Activated T-cell treated with anti-CD3 and anti-CD28 coated beads, Interleukin-2, amount 50 U/mL, for 24 hours (primary cell): Measurements from ENCODE around the gene SHISA4.

Source experiments
- DNase-seq: peaks from one replicate; pipeline ENCODE4 v3.0.0-alpha.2; 2020
- H3K27ac Mint-ChIP-seq: 2 replicates; pipeline ENCODE4 v1.8.0; 2020; ENCODE audit warnings: mild to moderate bottlenecking, mixed read lengths
- H3K27me3 Mint-ChIP-seq: 2 replicates; pipeline ENCODE4 v1.8.0; 2020; ENCODE audit warnings: mixed read lengths
- H3K36me3 Mint-ChIP-seq: 2 replicates; pipeline ENCODE4 v1.8.0; 2020; ENCODE audit warnings: low read depth, mixed read lengths
- H3K4me1 Mint-ChIP-seq: 2 replicates; pipeline ENCODE4 v1.8.0; 2020; ENCODE audit warnings: low read depth, mixed read lengths
- H3K4me3 Mint-ChIP-seq: 2 replicates; pipeline ENCODE4 v1.8.0; 2020; ENCODE audit warnings: mild to moderate bottlenecking, moderate library complexity, mixed read lengths
- H3K9me3 Mint-ChIP-seq: 2 replicates; pipeline ENCODE4 v1.8.0; 2020; ENCODE audit warnings: mixed read lengths

The SHISA4 gene

DNA sequence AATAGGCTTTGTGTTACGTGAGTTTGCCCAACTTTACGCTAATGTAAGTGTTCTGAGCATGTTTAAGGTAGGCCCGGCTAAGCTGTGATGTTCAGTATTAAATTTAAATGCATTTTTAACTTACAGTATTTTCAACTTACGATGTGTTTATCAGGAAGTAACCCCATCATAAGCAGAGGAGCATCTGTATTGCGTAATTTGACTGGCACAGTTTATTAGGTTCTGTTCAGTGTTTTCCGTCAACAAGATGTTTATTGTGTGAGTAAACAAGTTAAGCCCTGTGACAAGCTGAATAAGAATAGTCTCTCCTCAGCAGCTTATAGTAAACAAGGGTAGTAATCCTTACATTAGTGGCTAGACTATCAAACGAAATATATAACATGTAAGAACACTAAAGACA, 27.2 kb upstream of the SHISA4 start:
- H3K27me3 Mint-ChIP-seq: no peaks in the 10 kb centered on the region
- DNase-seq: no peak
- H3K9me3 Mint-ChIP-seq: no peaks in the 10 kb centered on the region
- no peak overlapping the region for H3K27ac Mint-ChIP-seq
- H3K36me3 Mint-ChIP-seq: peaks cover 88% of the 10 kb centered on the region
- no peaks in the 10 kb centered on the region for H3K4me1 Mint-ChIP-seq
- no peak overlapping the region for H3K4me3 Mint-ChIP-seq

- peaks cover 93% of the 10 kb centered on the region for H3K36me3 Mint-ChIP-seq
- DNase-seq: no peak
- no peaks in the 10 kb centered on the region for H3K4me1 Mint-ChIP-seq
- H3K9me3 Mint-ChIP-seq: no peaks in the 10 kb centered on the region
- H3K27me3 Mint-ChIP-seq: no peaks in the 10 kb centered on the region
- no peak overlapping the region for H3K4me3 Mint-ChIP-seq
- H3K27ac Mint-ChIP-seq: no peak overlapping the region
Observed at GRCh38 chr1:201870397-201870796, 18.3 kb upstream of the SHISA4 start.

DNA sequence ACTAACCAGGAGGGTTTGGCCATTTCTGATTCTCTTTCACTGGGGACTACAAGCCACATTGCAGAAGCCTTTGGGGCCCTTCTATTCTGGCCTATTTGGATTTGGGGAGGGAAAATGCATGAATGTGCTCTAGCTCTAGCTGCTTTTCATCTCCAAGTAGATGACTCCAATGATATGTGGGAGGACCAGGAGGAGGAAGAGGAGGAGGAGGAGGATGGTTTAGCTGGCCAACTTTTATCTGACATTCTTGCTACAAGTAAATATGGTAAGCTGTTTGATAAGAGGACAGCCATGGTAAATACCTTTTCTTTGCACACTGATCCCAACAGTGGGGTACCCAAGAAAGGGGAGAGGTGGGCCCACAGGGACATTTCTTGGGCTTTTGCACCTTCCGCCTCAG, 14.0 kb upstream of the SHISA4 start:
- Mint-ChIP-seq H3K36me3 (peaks cover 92% of the 10 kb centered on the region), H3K9me3 (no peaks in the 10 kb centered on the region), H3K27ac (no peak overlapping the region)

DNA sequence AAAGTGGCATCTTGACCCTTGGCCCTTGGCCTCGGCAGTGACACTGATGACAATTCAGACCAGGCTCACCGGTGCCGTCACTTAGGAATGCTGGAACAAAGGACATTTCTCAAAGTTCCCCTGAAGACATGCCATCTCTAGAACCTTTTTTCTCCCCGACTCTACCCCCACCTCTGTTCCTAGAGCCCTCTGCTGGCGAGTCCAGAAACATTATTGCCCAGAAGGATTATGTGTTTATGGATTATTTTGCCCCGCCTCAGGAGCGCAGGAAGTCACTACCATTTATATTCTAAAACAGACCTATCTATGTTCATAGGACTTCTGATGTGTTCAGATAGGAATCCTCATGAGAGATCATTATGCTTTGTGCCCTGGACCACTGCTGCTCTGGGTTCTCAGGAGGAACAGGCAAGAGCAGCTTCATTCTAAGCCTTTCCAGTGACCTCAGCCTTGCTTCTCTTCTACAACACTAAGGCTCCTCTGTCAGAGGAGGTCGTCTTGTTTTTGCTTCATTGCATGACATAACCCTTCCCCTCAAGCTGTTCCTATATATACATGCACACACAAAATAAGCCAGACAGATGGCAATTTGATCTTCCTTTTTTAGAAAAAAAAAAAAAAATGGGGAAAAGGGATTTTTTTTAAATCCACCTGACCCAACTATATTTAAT, 12.4 kb upstream of the SHISA4 start:
- H3K27me3 Mint-ChIP-seq: no peaks in the 10 kb centered on the region
- H3K4me3 Mint-ChIP-seq: no peak overlapping the region
- no peaks in the 10 kb centered on the region for H3K9me3 Mint-ChIP-seq
- no peak overlapping the region for H3K27ac Mint-ChIP-seq
- no peaks in the 10 kb centered on the region for H3K4me1 Mint-ChIP-seq
- peaks cover 77% of the 10 kb centered on the region for H3K36me3 Mint-ChIP-seq
- no peak for DNase-seq

More for the DNA sequence above, 14.0 kb upstream of the SHISA4 start:
- no peak overlapping the region for H3K4me3 Mint-ChIP-seq
- H3K27me3 Mint-ChIP-seq: no peaks in the 10 kb centered on the region
- no peak for DNase-seq
- H3K4me1 Mint-ChIP-seq: no peaks in the 10 kb centered on the region

DNA sequence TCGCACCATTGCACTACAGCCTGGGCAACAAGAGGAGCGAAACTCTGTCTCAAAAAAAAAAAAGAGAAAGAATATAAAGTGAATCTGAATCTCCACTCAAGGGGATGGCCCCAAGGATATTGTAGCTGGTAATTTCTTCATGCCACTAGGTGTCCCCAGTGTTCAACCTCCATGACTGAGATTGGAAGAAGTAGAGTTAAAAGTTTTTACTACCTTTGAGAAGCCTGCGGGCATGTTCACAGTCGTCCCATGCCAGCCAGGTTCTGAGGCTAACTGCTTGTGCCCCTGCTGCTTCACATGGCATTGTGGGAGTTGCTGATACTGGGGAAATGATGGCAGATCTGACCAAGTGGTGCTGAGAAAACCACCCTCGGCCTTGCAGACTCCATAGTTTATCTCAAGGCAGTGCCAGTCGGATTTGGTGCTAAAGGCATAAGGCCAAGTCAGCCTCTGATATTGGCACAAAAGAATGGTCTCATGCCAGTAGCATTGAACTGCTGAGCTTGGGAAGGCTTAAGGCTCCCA, 10.8 kb upstream of the SHISA4 start:
- DNase-seq: peak; percentile 35
- Mint-ChIP-seq H3K9me3 (no peaks in the 10 kb centered on the region), H3K4me1 (peaks cover 6% of the 10 kb centered on the region), H3K4me3 (no peak overlapping the region), H3K27me3 (no peaks in the 10 kb centered on the region), H3K36me3 (peaks cover 60% of the 10 kb centered on the region), H3K27ac (peak overlapping the region; percentile 47)

- DNase-seq: no peak
- Mint-ChIP-seq H3K9me3 (no peaks in the 10 kb centered on the region), H3K4me3 (no peak overlapping the region), H3K27me3 (no peaks in the 10 kb centered on the region), H3K4me1 (peaks cover 14% of the 10 kb centered on the region), H3K27ac (no peak overlapping the region), H3K36me3 (peaks cover 30% of the 10 kb centered on the region)
Observed at GRCh38 chr1:201880928-201881571, 7.6 kb upstream of the SHISA4 start.

- H3K27me3 Mint-ChIP-seq: peaks cover 2% of the 10 kb centered on the region
- H3K27ac Mint-ChIP-seq: no peak overlapping the region
- peaks cover 25% of the 10 kb centered on the region for H3K36me3 Mint-ChIP-seq
- H3K4me1 Mint-ChIP-seq: peaks cover 14% of the 10 kb centered on the region
- no peaks in the 10 kb centered on the region for H3K9me3 Mint-ChIP-seq
- no peak overlapping the region for H3K4me3 Mint-ChIP-seq
- no peak for DNase-seq
Observed at GRCh38 chr1:201881617-201882016, 7.1 kb upstream of the SHISA4 start.

GRCh38 chr1:201882665-201883132, 6.0 kb upstream of the SHISA4 start:
- Mint-ChIP-seq H3K27ac (no peak overlapping the region), H3K9me3 (no peaks in the 10 kb centered on the region), H3K27me3 (peaks cover 12% of the 10 kb centered on the region), H3K4me1 (peaks cover 14% of the 10 kb centered on the region), H3K36me3 (peaks cover 16% of the 10 kb centered on the region), H3K4me3 (no peak overlapping the region)
- DNase-seq: peak; percentile 16

DNA sequence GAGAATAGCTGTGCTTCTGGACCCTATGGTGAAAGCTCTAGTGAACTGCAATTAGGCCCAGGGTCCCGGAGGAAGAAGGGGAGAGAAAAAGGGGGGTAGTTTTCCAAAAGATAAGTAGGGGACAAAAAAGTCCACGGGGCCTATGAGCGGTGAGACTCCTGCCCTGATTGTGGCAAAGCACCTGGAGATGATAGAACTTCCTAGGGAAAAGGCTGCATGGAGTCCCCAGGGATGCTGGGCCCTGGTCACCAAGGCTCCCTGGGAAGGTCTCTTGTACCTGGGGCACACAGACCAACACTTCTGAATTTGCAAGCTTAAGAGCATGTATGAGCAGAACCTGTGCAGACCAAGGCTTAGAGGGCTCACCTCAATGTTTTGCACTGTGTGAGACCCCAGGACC, 5.4 kb upstream of the SHISA4 start:
- H3K4me3 Mint-ChIP-seq: no peak overlapping the region

DNA sequence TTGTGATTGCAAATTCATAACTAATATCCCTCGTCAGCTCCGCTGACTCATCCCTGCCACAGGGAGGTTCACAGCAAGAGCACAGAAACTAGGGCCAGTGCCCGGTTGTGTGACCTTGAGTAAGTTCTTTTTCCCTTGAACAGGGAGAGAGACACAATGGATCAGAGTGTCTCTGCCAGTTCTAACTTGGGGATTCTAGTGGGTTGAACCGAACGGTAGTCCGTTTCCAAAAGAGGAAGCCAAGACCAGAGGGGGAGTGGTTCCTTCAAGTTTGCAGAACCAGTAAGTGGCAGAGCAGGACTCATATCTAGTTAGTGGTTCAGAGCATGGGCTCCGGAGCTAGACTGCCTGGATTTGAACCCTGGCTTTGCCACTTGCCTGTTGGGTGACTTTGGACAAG, 4.9 kb upstream of the SHISA4 start:
- H3K4me1 Mint-ChIP-seq: peaks cover 14% of the 10 kb centered on the region
- no peaks in the 10 kb centered on the region for H3K9me3 Mint-ChIP-seq
- H3K36me3 Mint-ChIP-seq: peaks cover 7% of the 10 kb centered on the region
- H3K4me3 Mint-ChIP-seq: no peak overlapping the region
- peak; percentile 31 for DNase-seq
- peaks cover 20% of the 10 kb centered on the region for H3K27me3 Mint-ChIP-seq
- H3K27ac Mint-ChIP-seq: peak overlapping the region; percentile 29

More for the DNA sequence above, 5.4 kb upstream of the SHISA4 start:
- Mint-ChIP-seq H3K36me3 (peaks cover 11% of the 10 kb centered on the region), H3K9me3 (no peaks in the 10 kb centered on the region), H3K27ac (no peak overlapping the region), H3K4me1 (peaks cover 14% of the 10 kb centered on the region), H3K27me3 (peaks cover 17% of the 10 kb centered on the region)
- DNase-seq: peak; percentile 23

GRCh38 chr1:201884425-201884824, 4.3 kb upstream of the SHISA4 start:
- H3K4me3 Mint-ChIP-seq: no peak overlapping the region
- no peak overlapping the region for H3K27ac Mint-ChIP-seq
- peaks cover 21% of the 10 kb centered on the region for H3K27me3 Mint-ChIP-seq
- H3K36me3 Mint-ChIP-seq: peaks cover 2% of the 10 kb centered on the region
- H3K9me3 Mint-ChIP-seq: no peaks in the 10 kb centered on the region
- H3K4me1 Mint-ChIP-seq: peaks cover 15% of the 10 kb centered on the region
- DNase-seq: peak; percentile 25

- no peak overlapping the region for H3K27ac Mint-ChIP-seq
- peaks cover 17% of the 10 kb centered on the region for H3K4me1 Mint-ChIP-seq
- DNase-seq: peak; percentile 16
- no peak overlapping the region for H3K4me3 Mint-ChIP-seq
- H3K36me3 Mint-ChIP-seq: no peaks in the 10 kb centered on the region
- no peaks in the 10 kb centered on the region for H3K9me3 Mint-ChIP-seq
- H3K27me3 Mint-ChIP-seq: peaks cover 31% of the 10 kb centered on the region
Observed at GRCh38 chr1:201885531-201886075, 3.1 kb upstream of the SHISA4 start.

GRCh38 chr1:201886103-201886885, 2.4 kb upstream of the SHISA4 start:
- Mint-ChIP-seq H3K4me3 (no peak overlapping the region), H3K27me3 (peaks cover 36% of the 10 kb centered on the region), H3K27ac (no peak overlapping the region), H3K36me3 (no peaks in the 10 kb centered on the region), H3K9me3 (no peaks in the 10 kb centered on the region), H3K4me1 (peaks cover 17% of the 10 kb centered on the region)
- no peak for DNase-seq

GRCh38 chr1:201887116-201887866, 1.4 kb upstream of the SHISA4 start:
- peaks cover 17% of the 10 kb centered on the region for H3K4me1 Mint-ChIP-seq
- H3K27ac Mint-ChIP-seq: peak overlapping the region; percentile 15
- no peaks in the 10 kb centered on the region for H3K36me3 Mint-ChIP-seq
- H3K4me3 Mint-ChIP-seq: no peak overlapping the region
- H3K9me3 Mint-ChIP-seq: no peaks in the 10 kb centered on the region
- DNase-seq: no peak
- peaks cover 45% of the 10 kb centered on the region for H3K27me3 Mint-ChIP-seq
